DND-41 (cell line): ENCODE results near the gene PKHD1.

Source experiments
- EZH2 ChIP-seq: IDR thresholded peaks from 3 replicates; pipeline ENCODE4 v1.6.1; 2012; ENCODE audit warnings: borderline replicate concordance, low read depth, mild to moderate bottlenecking, moderate library complexity, low read length, inconsistent platforms; ENCODE audit not compliant: severe bottlenecking
- TF ChIP-seq, protein P1 (sequence below): IDR thresholded peaks from 2 replicates; pipeline ENCODE4 v1.5.1; 2012; ENCODE audit warnings: borderline replicate concordance, low read length, moderate library complexity, mild to moderate bottlenecking; ENCODE audit not compliant: poor library complexity, severe bottlenecking; ENCODE audit errors: extremely low read depth

DNA sequence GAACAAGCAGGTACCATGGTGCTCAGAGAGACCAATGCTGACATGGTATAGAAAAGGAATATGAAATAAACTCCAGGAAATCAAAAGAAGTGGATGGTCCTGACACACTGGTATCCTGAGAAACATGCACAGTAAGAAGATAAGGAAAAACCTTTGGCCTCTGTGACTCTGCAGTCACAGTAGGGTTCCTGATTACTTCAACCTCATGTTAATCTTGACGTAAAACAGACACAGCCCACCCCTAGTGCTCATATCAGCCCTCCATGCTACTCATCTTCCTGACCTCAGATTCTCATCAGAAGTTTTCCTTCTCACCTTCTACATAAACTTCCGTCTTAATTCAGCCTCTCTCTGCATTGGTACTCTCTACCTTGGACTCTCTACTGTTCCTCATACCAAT is 240.9 kb downstream of the PKHD1 start:
- TF ChIP-seq, protein P1, sequence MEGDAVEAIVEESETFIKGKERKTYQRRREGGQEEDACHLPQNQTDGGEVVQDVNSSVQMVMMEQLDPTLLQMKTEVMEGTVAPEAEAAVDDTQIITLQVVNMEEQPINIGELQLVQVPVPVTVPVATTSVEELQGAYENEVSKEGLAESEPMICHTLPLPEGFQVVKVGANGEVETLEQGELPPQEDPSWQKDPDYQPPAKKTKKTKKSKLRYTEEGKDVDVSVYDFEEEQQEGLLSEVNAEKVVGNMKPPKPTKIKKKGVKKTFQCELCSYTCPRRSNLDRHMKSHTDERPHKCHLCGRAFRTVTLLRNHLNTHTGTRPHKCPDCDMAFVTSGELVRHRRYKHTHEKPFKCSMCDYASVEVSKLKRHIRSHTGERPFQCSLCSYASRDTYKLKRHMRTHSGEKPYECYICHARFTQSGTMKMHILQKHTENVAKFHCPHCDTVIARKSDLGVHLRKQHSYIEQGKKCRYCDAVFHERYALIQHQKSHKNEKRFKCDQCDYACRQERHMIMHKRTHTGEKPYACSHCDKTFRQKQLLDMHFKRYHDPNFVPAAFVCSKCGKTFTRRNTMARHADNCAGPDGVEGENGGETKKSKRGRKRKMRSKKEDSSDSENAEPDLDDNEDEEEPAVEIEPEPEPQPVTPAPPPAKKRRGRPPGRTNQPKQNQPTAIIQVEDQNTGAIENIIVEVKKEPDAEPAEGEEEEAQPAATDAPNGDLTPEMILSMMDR = no peak
- TF ChIP-seq EZH2 = no peak
